HG03280 (cell line): ENCODE data around the gene ZC3H4.
A peak's percentile ranks its signal among the peaks of the same experiment; 100 is the strongest.

Experiments
- ATAC-seq: cut with Tn5 transposase; IDR thresholded peaks from one replicate; pipeline ENCODE4 v1.9.1; 2021; ENCODE audit warnings: mild to moderate bottlenecking, moderate library complexity; ENCODE audit not compliant: unreplicated experiment

ZC3H4 gene

GRCh38 chr19:47134545-47134944, 21.0 kb upstream of the ZC3H4 start:
- no peak for ATAC-seq

GRCh38 chr19:47133021-47133471, 19.5 kb upstream of the ZC3H4 start:
- ATAC-seq = no peak

DNA sequence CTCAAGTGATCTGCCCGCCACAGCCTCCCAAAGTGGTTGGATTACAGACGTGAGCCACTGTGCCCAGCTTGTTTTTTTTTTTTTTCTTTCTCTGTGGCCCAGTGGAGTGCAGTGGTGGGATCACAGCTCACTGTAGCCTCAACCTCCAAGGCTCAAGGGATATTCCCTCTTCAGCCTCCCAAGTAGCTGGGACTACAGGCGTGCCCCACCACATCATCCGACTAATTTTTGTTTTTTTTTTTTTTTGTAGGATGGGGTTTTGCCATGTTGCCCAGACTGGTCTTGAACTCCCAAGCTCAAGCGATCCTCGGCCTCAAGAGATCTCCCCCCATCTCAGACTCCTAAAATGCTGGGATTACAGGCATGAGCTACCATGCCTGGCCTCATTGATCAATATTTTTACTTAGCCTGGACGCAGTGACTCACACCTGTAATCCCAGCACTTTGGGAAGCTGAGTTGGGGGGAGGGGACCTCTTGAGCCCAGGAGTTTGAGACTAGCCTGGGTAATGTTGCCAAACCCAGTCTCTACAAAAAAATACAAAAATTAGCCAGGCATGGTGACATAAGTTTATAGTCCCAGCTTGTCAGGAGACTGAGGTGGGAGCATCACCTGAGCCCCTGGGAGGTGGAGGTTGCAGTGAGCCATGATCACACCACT, 18.7 kb upstream of the ZC3H4 start:
- ATAC-seq = no peak

DNA sequence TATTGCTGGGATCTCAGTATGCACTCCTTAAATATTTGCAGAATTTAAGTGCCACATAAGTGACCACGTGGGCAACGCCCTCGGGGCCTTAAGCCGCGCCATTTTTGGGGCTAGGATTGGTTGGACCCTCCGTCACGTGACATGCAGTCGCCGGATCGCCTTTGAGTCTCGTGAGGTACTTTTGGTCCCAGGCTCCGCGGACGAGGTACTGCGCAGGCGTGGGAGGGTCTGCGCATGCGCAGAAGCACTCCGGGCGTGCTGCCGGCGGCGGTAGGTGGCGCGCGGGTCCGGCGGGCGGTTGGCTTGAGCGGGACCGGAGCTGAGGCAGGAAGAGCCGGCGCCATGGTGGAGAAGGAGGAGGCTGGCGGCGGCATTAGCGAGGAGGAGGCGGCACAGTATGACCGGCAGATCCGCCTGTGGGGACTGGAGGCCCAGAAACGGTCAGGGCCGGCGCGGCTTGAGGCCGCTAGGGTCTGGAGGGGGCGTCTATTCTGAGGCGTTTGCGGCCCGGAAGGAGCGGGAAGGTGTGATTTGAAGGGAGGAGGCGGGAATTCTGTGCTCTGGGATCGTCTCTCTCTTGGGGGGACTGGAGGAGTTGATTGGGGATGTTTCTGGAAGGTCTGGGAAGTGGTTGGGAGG, 17.1 kb upstream of the ZC3H4 start, which contains the start of gene SAE1:
Gene SAE1 (plus strand): TSS at position 247 of the 639 bp plus-strand sequence. CDS start 96 bp downstream, at position 343.
- peak; percentile 88 for ATAC-seq

GRCh38 chr19:47130120-47130588, 16.6 kb upstream of the ZC3H4 start:
- no peak for ATAC-seq

DNA sequence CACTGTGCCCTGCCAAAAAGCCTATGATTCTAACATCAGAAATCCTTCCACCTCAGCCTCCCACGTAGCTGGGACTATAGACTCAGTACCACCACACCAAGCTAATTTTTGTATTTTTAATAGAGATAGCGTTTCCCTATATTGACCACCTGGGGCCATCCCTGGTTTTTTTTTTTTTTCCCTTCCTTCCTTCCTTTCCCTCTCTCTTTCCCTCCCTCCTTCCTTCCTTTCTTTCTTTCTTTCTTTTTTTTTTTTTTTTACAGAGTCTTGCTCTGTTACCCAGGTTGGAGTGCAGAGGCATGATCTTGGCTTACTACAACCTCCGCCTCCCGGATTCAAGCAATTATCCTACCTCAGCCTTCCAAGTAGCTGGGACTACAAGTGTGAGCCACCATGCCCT, 16.0 kb upstream of the ZC3H4 start:
- no peak for ATAC-seq

DNA sequence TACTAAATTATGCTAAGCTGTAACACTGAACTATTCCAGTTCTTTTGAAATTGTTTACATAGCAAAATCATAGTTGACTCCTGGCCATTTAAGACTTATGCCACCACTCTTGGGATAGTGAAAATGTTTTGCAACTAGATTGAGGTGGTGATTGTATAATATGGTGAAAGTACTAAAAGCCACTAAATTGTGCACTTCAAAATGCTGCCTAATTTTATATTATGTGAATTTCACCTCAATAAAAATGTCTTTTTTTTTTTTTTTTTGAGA, 12.0 kb upstream of the ZC3H4 start:
- no peak for ATAC-seq

DNA sequence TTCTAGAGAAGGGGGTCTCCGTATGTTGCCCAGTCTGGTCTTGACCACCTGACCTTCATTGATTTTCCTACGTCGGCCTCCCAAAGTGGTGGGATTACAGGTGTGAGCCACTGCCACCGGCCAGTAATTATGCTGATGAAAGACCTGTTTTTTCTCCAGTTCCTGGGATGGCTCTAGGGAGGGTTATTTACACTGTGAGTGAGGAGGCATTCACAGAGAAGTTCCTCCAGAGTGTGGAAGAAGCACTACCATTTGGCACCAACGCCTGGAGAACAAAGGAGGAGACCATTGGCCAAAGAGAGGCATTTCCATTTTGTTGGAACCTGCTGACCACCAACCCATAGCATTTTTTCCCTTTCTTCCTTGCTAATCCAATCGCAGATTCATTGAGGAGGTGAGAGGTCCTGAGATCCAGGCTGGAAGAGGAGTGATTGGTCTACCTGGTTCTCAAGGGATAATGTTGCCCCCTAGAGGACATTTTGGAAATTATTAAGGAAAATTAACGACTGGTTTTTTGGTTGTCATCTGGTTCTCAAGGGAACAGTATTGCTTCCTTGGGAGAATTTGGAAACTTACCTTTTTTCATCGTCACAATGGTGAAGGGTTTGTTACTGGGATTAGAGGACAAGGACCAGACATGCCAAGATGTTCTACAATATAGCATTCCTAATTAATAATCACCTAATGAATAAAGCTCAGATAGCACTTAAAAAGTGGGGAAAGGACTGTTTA, 11.5 kb upstream of the ZC3H4 start:
- no peak for ATAC-seq

GRCh38 chr19:47123406-47123805, 9.8 kb upstream of the ZC3H4 start:
- no peak for ATAC-seq

DNA sequence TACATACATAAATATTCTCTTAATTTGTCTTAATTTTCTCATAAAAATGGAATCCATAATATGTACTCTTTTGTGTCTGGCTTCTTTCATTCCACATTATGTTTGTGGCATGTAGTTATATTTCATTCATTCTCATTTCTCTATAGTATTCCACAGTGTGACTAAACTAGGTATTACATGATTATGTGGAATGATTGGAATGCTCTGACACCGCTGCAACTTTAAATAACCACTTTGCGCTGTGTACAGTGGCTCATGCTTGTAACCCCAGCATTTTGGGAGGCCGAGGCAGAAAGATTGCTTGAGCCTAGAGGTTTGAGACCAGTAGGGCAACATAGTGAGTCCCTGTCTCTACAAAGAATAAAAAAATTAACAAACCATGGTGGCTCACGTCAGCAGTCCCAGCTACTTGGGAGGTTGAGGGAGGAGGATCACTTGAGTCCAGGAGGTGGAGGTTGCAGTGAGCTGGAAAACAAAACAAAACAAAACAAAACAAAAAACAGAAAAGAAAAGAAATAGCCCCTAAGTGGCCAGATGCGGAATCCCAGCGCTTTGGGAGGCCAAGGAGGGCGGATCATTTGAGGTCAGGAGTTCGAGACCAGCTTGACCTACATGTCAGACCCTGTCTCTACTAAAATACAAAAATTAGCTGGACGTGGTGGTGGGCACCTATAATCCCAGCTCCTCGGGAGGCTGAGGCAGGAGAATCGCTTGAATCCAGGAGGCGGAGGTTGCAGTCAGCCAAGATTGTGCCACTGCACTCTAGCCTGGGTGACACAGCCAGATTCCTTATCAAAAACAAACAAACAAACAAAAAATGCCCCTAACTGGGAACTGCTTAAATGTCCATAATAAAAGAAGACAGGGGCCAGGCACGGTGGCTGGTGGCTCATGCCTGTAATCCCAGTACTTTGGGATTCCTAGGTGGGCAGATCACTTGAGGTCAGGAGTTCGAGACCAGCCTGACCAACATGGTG, 9.1 kb upstream of the ZC3H4 start:
- ATAC-seq = no peak

GRCh38 chr19:47120470-47121067, 7.0 kb upstream of the ZC3H4 start:
- no peak for ATAC-seq

- no peak for ATAC-seq
Observed at GRCh38 chr19:47113850-47114651, 475 bp upstream of the ZC3H4 start.

DNA sequence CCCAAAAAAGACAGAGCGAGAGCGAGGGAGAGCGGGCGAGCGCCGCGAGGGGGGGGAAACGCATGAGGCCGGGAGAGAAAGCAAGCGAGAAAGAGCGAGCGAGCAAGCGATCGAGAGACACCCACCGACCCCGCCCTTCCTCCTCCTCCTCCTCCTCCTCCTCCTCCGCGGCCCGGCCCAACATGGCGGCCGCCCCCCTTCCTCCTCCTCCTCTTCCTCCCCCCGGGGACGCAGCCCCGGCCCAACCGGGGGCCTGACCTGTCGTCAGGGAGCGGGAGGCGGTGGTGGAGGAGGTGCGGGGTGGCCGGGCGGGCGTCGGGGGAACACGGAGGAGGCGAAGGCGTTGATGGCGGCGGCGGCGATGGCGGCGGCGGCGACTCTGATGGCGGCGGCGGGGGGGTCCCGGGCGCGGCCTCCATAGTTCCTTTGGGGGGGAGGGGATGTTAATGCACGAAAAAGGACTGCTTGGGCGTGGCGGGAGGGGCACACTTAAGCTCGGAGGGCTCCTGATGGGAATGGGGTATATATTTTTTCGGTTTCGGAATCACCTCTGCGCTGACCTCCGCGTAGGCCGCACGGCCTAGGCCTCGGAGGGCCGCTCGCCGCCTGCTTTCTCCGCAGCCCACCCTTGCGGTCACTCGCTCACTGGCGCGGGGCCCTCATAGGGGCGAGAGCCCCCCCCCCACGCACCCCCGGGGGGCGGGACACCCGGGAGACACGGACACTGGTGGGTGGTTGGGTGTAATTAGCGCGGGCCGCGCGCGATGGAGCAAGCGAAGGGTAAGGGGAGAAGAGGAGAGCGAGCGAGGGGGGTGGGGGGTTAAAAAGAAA, 1.2 kb downstream of the ZC3H4 start:
- ATAC-seq = peak; percentile 18

GRCh38 chr19:47111682-47112165, 1.9 kb downstream of the ZC3H4 start:
- no peak for ATAC-seq

DNA sequence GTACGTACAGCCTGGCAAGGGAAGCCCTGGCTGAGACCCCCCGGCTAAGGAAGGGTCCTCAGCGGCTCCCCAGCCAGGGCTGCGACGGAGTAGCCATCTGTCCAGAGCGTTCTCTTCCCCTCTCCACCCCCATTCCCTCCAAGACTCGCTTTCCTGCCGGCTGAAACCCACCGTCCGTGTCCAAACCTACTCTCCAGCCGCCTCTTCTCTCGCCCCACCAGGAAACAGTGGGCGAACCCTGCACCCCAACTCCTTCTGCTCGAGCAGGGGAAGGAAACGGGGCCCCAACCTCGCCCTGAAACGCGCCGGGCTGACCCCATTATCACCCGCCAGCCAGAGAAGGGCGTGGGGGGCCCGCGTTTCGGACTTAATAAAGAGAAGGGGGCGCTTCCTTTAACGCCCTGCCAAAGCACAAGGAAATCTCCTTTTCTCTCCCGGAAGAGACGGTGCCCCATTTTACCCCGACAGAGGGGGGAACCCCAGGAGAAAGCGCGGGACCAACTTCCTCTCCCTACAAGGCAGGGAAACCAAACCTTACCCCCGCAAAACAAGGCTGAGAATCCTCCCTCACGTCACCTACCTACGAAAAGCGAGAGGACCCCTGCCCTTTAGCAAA, 2.5 kb downstream of the ZC3H4 start:
- ATAC-seq = no peak

DNA sequence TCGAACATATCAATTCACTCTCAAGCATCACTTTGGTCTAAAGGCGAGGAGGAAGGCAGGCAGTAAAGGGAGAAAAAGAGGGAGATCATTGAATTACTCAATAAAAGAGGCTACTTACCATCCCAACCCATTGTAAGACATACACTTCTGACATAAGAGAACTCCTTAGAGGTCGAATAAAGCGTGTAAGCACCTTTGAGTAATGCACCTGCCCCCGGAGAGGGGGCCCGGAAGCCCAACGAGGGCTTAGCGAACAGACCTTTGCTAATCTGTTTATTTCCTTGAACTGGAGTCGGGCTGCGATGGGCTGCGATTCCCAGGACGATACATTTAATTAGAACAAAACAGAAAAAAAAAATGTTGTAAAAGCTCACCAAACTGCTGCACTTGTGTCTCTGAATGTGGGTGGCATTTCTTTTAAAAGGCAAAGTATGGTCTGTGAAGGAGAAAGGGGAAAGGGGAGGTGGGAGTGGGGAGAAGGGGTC, 3.0 kb downstream of the ZC3H4 start:
- no peak for ATAC-seq

DNA sequence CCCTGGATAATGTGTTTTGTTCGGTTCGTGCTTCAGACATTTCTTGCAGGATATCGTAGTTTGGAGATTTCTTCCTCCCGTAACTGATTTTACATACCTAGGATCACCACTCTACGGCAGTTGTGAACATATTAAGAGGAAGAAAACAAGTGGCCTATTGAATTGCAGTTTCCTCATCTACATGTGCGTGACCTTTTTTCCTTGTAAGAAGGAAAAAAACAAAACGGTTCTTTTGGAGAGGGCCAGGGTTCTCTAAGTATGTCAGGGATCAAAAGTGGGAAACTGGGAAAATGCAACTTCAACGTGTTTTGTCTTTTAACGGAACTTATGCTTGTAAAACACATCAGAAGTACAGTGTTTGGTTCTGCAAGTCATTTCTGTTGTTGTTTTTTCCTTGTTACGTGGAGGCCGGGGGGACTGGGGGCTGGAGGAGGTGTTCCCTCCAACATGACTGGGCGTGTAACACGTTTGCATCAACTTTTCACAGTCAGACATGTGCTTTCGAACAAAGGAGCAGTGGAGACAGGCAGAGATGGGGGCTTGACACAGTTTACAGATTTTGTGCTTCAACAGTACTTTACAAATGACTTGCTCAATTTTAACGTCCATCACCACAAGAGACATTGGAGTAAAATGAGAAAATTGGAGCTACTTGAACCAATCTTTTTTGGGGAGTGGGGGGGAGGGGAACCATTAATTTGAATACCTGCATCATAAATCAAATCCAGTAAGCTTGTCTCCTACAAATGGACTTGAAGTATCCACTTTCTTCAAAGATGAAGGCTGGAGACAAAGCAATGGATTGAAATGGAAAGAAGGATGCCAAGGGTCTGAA, 3.8 kb downstream of the ZC3H4 start:
- no peak for ATAC-seq
